HL-60/S4 (cell line): Measurements from ENCODE around the gene RNU7-1.

Source experiments
- in situ Hi-C: fragments of 300-500 bp; cut with MboI; formaldehyde crosslinking; loops from 2 replicates; pipeline ENCODE4 v1.14.3; 2022; ENCODE audit warnings: low sequenced_read_pairs

Gene RNU7-1

GRCh38 chr12:6936636-6937480 lies 6.8 kb upstream of the RNU7-1 start:
- in situ Hi-C loops: loop anchor here (25.0 kb wide), 1 partner anchor 175 kb away; the partner anchor contains the start of gene C1RL

DNA sequence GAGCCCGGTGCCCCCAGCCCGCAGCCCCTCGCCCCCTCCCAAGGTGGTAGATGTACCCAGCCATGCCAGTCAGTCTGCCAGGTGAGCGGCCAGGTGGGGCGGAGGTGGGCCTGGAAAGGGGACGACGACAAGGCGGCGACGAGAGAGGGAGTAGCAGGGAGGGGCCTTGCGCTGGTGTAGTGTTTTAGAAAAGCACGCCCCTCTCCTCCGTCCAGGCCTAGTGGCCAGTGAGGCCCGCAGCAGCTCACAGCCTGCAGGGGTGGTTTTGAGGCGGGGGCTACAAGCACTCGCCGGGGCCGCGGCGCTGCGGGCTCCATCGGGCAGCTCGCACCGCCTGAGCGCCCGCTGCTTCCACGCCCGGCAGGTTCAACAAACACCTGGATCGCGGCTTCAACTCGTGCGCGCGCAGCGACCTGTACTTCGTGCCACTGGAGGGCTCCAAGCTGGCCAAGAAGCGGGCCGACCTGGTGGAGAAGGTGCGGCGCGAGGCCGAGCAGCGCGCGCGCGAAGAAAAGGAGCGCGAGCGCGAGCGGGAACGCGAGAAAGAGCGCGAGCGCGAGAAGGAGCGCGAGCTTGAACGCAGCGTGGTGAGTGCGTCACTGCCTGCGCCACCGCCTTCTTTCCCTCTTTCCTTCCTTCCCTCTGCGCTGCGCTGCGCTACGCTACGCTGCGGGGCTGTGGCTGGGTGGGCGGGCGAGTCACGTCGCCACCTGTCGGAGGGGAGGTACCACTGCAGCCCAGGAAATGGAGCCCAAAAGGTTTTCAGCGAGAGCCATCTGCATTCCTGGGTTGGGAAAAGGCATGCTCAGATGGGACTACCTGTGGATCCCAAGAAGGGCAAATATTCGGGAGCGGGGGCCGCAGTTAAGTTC lies 5.9 kb upstream of the RNU7-1 start:
- in situ Hi-C loops: loop anchor here (25.0 kb wide), 1 partner anchor 175 kb away; the partner anchor contains the start of gene C1RL

- in situ Hi-C loops: loop anchor here (25.0 kb wide), 1 partner anchor 174 kb away; the partner anchor contains the start of gene C1RL
Observed at GRCh38 chr12:6938353-6939190, 5.0 kb upstream of the RNU7-1 start.

DNA sequence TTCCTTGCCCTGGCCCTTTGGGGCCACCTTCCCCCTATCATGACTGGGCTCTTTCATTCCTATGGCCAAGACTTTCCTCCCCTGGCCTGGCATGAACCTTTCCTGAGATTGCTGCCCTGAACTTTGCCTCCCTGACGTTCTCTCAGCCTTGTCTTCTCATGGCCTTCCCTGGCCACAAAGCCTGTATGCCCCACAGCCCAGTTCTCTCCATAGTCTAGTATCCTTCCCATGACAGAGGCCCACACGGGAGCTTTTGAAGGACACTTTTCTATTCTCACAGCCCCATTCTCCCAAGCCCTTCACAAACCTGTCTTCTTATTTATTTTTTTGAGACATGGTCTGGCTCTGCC lies 4.5 kb upstream of the RNU7-1 start:
- in situ Hi-C loops: loop anchor here (25.0 kb wide), 1 partner anchor 173 kb away; the partner anchor contains the start of gene C1RL

DNA sequence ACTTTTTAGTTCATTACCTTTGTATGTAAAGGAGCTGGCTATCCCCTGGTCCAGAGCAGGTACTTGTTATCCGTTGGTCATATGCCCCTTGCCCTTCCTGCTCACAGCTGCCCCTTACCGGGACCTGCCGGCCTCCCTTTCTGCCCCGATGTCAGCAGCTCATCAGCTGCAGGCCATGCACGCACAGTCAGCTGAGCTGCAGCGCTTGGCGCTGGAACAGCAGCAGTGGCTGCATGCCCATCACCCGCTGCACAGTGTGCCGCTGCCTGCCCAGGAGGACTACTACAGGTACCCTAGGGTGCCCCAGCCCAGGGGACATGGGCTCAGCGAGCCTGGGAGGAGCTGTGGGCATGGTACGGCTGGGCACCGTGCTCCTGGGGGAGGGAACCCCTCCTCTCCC lies 2.3 kb upstream of the RNU7-1 start:
- in situ Hi-C loops: loop anchor here (25.0 kb wide), 1 partner anchor 171 kb away; the partner anchor contains the start of gene C1RL

- in situ Hi-C loops: loop anchor here (25.0 kb wide), 1 partner anchor 171 kb away; the partner anchor contains the start of gene C1RL
Observed at GRCh38 chr12:6941782-6942181, 1.8 kb upstream of the RNU7-1 start.

DNA sequence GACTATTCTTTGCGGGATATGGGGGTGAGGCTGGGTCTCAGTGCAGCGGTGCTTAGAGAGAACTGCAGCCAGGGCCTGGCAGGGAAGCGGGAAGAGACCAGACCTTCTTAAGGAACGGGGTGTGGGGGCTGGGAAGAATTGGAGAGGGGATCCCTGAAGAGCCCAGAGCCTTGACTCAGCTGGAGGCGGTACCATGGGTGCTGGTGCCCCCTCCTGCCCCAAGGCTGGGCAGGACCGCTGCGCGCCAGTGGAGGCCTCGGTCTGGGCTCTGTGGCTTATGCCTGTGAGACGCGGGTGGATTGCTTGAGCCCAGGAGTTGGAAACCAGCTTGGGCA lies 1.3 kb upstream of the RNU7-1 start:
- in situ Hi-C loops: loop anchor here (25.0 kb wide), 1 partner anchor 170 kb away; the partner anchor contains the start of gene C1RL

DNA sequence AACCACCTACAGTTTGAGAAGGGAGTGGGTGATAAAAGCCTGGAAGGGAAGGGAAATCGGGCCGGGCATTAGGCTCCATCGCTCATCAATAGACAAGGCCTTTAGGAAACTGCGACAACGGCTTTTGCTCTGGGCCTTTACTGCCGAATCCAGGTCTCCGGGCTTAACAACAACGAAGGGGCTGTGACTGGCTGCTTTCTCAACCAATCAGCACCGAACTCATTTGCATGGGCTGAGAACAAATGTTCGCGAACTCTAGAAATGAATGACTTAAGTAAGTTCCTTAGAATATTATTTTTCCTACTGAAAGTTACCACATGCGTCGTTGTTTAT lies 261 bp upstream of the RNU7-1 start:
- in situ Hi-C loops: loop anchor here (25.0 kb wide), 1 partner anchor 169 kb away; the partner anchor contains the start of gene C1RL

GRCh38 chr12:6944381-6945186 lies 968 bp downstream of the RNU7-1 start:
- in situ Hi-C loops: loop anchor here (25.0 kb wide), 1 partner anchor 168 kb away; the partner anchor contains the start of gene C1RL

DNA sequence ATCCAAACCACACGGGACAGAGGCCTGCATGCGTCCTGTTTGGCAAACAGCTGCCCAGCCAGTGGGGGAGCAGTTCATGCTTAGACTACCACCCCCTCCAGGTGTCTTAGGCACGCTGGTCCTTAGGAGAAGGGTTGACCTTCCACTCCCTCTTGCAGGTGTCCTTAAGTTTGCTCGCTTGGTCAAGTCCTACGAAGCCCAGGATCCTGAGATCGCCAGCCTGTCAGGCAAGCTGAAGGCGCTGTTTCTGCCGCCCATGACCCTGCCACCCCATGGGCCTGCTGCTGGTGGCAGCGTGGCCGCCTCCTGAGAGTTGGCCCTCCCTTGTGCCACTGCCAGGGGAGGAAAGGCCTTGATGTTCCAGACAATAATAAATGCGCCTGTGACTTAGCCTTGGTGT lies 2.0 kb downstream of the RNU7-1 start:
- in situ Hi-C loops: loop anchor here (25.0 kb wide), 1 partner anchor 167 kb away; the partner anchor contains the start of gene C1RL

DNA sequence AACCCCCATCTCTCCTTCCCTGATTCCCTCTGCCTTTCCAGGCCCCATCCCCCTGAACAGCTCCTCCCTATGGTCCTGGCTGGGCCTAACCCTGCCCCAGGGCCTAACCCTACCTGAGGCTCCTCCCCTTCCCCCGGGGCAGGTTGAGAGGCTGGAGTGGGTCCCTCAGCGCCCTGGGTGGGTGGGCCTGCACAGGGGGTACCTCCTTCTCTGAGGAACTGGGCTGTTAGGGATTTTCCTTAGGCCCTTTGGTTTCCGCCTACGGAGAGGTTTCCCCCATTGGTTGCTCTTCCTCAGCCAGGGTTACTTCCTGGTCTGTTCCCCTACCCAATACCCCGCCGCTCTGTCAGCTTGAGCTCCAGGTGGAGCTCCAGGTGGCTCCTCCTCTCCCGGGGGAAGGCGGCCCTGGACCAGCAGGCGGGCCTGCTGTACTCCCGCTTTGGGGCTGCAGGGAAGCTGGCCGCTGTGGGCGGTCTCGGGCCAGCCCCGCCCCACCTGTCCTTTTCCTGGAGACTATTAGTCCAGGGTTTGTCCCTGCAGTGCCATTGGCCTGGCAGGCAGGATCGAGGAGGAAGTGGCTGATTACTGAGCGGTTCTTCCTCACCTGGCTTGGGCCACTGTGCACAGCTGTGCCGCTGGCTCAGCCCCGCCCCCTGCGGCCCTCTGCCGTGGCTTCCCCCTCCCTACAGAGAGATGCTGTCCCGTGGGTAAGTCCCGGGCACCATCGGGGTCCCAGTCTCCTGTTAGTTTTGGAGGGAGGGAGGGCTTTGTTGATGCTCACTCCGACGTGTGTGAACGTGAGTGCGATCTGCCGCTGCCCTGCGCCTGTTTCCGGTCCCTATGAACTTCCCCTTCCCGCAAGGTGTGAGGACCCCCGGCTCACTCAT lies 2.7 kb downstream of the RNU7-1 start:
- in situ Hi-C loops: loop anchor here (25.0 kb wide), 1 partner anchor 166 kb away; the partner anchor contains the start of gene C1RL

GRCh38 chr12:6946920-6947374 lies 3.3 kb downstream of the RNU7-1 start:
- in situ Hi-C loops: loop anchor here (25.0 kb wide), 1 partner anchor 165 kb away; the partner anchor contains the start of gene C1RL

GRCh38 chr12:6947615-6948014 lies 4.0 kb downstream of the RNU7-1 start:
- in situ Hi-C loops: loop anchor here (25.0 kb wide), 1 partner anchor 165 kb away; the partner anchor contains the start of gene C1RL

DNA sequence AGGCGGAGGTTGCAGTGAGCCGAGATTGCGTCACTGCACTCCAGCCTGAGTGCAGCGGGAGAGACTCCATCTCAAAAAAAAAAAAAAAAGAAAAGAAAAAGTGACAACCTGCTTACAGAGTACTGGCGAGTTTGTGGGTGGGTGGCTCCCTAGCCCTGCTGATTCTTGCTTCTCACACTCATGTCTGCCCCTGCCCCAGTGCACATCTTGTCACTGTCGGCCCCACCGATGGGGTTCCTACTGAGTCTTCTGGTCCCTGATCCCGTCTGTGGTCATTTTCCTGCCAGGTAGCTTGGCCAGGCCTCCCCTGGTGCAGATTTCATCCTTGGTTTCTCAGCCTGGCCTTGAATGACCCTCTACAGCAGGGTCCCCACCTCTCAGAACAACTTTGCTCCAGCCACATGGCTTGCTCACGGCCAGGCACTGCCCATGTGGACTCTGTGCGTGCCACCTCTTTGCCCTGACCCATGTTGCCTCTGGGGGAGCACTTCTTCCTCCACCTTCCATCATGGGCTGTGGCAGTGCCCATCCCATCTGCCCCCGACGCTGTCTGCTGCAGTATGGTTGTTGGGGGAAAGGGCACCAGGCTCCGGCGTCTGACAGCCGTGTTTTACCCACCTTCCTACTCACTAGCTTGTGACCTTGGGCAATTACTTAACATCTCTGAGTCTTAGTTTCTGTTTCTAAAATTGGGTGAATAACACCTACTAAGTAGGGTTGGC lies 5.4 kb downstream of the RNU7-1 start:
- in situ Hi-C loops: loop anchor here (25.0 kb wide), 1 partner anchor 163 kb away; the partner anchor contains the start of gene C1RL

DNA sequence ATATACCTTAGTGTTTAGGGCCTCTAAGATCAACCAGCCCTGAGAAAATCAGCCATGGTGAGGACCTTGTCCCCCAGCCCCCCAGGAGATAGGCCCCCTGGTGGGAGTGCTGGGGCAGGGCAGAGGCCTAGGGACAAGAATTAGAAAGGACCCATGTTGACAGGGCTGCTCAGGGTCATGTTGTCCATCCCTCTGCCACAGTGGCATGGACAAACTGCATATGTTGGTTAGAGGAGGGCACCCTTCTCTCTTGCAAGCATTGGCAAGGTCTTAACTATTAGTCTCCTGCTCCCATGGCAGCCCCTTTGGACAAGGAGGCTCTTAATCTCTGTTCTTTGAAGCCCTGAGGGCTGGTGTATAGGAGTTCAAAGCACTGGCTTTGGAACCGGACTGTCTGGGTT lies 6.8 kb downstream of the RNU7-1 start:
- in situ Hi-C loops: no loop called here

DNA sequence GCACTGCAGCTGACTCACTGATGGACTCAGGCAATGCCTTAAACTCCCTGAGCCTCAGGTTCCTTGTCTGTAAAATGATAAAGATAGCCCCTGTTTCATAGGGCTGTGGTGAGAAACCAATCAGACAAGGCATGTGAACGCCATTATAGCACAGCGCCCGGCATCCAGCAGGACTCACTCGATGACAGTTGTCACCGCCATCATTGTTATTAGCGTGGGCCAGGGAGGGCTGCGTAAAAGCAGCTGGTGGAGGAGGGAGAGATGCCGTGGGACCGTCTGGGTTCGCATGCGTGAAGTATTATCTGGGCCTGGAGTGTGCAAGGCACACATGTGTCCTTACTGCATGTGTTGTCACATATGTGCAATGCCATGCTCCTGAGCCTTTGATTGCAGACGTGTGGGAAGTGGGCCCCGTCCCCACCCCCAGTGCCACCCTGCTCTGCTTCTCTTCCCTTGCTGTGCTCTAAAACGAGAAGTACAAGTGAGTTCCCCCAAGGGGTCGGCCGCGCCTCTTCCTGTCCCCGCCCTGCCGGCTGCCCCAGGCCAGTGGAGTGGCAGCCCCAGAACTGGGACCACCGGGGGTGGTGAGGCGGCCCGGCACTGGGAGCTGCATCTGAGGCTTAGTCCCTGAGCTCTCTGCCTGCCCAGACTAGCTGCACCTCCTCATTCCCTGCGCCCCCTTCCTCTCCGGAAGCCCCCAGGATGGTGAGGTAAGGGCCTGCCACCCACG lies 7.4 kb downstream of the RNU7-1 start, which contains the start of gene PTPN6:
TSS of gene PTPN6 (plus strand) at position 546 of the 730 bp plus-strand sequence. CDS start at position 703, 157 bp downstream.
- in situ Hi-C loops: no loop called here
